HG03457 (cell line): ENCODE results near the gene UBE2Z.
A peak's percentile ranks its signal among the peaks of the same experiment; 100 is the strongest.
"Not testable (repeated sequence)": the region's sequence is repeated elsewhere in the genome, so short reads cannot be mapped to it uniquely, and the experiment has no call there.

Experiments
- ATAC-seq: cut with Tn5 transposase; IDR thresholded peaks from one replicate; pipeline ENCODE4 v1.9.1; 2021; ENCODE audit warnings: moderate number of reproducible peaks; ENCODE audit not compliant: unreplicated experiment

UBE2Z gene

GRCh38 chr17:48908047-48908843 lies at the start of gene UBE2Z:
UBE2Z (plus strand) TSS chr17:48908407; CDS start chr17:48908504, 97 bp downstream.
- ATAC-seq: peak; percentile 62

DNA sequence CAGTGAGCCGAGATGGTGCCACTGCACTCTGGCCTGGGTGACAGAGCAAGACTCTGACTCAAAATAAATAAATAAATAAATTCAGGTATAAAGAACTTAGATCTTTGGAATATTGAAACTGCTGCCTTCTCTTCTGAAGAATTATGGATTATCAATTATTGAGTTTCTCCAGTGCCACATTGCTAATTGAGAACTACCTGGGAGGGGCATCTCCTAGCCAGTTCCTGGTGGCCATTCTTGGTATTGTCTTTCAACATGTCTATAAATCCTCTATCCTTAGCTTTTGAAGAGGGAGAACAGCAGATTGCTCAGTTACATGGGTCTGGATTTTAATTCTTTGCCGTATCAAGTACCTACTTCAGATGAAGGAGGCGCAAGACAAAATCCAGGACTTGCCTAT lies 48.2 kb upstream of the UBE2Z start:
- no peak for ATAC-seq

GRCh38 chr17:48860456-48860855 lies 47.8 kb upstream of the UBE2Z start:
- no peak for ATAC-seq

GRCh38 chr17:48868916-48869500 lies 39.2 kb upstream of the UBE2Z start:
- ATAC-seq: no peak

- ATAC-seq: no peak
Observed at GRCh38 chr17:48869821-48870318, 38.3 kb upstream of the UBE2Z start.

GRCh38 chr17:48871035-48871550 lies 37.1 kb upstream of the UBE2Z start:
- ATAC-seq: no peak

DNA sequence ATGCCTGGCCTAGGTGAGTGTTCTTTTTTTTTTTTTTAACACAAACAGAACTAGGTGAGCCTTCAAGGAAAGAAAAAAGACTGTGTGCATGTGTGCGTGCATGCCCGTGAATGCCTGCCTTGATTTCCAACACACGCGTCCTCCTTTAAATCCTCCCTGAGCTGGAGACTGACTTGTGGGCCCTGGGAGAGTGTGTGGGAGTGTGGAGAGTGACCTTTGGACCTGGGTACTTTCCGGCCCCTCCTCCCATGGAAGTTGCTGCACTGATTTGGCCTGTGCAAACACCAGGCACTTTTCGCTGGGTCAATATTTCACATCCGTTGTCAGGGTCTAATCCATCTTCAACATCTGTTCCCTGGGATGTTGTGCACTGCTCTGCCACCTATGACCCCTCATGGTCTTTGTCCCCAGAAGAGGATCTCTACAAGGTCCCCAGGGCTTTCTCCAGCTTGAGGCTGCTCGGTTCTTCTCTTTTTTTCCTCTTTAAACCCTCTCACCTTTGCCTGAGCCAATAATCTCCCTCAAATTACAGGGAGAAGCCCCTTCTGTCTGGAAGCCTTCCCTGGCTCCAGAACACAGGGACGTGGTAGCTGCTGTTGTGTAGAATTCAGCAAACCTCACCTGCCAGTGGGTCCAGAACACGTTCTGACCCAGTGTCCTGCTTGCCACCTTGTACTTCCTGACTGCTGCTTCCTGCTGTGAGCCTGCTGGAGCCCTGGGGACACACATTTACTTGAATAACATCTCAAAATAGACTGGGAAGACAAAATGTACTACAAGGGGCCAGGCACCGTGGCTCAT lies 36.5 kb upstream of the UBE2Z start:
- no peak for ATAC-seq

- ATAC-seq: not testable (repeated sequence)
Observed at GRCh38 chr17:48872409-48872808, 35.8 kb upstream of the UBE2Z start.

DNA sequence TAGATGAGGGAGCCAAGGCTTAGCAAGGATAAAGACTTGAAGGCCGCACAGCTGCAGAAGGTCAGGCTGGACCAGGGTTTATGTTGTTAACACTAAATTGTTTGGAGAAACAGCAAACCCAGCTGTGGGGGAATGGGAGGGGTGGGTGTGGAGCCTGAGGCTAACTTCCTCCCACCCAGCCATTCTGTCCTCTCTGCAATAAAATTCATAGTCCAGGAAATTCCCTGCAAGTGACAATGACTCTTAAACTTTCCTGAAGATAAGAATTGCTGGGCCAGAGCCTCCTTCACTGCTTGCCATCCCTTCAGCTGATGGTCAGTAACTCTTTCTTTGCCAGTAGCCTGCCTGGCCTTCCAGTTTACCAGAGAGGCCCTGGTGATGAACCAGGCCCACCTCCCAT lies 35.0 kb upstream of the UBE2Z start:
- ATAC-seq: no peak

GRCh38 chr17:48873696-48874443 lies 34.3 kb upstream of the UBE2Z start:
- no peak for ATAC-seq

DNA sequence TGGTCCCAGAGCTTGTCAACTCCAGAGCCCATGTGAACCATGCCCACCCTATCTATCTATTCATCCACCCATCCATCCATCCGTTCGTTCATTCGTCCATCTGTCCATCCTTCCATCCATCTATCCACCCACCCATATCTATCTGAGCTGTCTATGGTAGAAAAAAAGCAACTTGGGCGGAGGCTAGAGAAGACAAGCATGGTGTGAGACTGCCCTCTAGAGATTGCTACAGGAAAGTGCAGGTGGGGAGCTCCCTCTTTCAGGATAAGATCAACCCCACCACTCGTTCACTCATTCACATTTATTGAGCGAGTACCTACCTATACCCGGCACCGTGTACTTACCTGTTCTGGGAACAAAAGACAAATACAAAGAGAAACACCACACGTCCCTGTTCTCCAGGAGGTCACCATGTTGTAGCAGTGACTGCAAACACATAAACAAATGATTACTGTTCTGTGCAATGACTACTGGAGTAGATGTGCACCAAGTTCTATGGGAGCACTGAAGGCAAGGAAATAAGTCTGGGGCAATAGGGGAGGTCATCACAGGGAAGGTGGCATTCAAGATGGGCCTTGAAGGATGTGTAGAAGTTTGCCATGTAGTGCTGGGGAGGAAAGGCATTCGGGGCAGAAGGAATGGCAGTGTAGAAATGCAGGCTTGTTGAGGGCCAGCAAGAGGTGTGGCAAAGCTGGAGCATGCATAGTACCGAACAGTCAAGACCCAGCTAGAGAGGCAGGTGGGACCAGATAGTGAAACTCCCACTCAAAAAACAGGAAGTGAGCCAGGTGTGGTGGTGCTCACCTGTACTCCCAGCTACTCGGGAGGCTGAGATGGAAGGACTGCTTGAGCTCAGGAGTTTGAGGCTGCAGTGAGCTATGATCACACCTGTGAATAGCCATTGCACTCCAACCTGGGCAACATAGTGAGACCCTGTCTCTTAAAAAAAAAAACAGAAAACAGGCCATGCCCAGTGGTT lies 29.0 kb upstream of the UBE2Z start:
- no peak for ATAC-seq

GRCh38 chr17:48882272-48882671 lies 25.9 kb upstream of the UBE2Z start:
- no peak for ATAC-seq

DNA sequence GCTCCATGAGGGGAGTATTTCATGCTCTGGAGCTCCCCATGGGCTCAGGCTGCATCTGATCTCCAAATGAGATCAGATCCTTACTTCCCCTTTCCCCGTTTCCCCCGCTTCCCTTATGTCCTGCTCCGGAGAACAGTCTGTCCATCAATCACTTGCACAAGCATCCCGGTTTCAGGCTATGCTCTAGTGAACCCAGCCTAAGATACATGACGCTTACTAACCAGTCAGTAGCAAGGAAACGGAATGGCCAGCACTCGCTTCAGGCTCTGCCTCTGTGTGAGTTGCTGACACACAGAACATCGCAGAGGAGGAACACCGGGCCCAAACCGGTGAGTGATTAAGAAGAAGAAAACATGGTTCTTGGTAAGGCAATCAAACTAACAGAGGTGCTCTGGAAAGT lies 25.0 kb upstream of the UBE2Z start:
- ATAC-seq: no peak

DNA sequence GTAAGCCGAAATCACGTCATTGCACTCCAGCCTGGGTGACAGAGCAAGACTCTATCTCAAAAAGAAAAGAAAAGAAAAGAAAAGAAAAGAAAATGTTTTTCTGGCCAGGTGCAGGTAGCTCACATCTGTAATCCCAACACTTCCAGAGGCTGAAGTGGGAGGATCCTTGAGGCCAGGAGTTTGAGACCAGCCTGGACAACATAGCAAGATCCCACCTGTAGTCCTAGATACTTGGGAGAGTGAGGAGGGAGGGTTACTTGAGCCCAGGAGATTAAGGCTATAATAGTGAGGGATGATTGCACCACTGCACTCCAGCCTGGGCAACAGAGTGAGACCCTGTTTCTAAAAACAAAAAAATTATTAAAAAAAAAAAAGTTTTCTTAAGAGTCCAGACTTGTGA lies 18.1 kb upstream of the UBE2Z start:
- ATAC-seq: no peak

GRCh38 chr17:48892940-48893645 lies 15.1 kb upstream of the UBE2Z start:
- ATAC-seq: peak; percentile 1

DNA sequence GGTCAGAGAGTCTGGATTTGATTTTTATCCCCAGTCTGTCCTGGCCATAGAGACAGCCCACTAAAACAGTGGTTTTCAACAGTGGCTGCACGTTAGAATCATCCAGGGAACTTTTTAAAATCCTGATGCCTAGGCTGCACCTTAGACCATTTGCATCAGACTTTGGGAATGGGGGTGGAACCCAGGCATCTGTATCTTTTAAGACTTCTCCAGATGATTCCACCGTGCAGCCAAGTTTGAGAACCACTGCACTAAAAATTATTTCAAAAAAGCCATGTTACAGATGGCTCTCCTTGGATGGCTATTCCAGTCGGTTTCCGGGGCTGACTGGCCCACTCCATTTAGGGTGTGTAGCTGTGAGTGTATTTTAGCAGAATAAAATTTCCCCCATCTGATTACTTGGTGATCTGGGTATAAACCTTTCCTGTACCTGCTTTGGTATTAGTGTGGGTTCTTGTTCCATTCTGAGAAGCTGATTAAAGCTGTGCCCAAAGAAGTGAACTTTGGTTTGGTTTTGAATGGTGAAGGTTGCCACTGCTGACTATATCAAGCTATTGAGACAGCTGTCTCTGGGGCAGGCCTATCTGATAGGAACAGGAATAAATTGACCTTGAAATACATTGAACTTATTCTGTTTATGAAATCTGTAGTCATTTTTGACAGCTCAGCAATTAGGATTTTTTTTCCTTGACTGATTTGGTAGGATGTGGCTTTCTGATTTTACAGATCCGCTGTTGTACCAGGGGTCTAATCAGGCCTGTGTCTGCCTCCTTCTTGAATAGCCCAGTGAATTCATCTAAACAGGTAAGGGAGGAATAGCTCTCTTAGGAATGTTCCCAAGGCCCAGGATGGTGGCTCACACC lies 14.3 kb upstream of the UBE2Z start:
- ATAC-seq: no peak

- ATAC-seq: no peak
Observed at GRCh38 chr17:48894886-48895285, 13.3 kb upstream of the UBE2Z start.

- ATAC-seq: no peak
Observed at GRCh38 chr17:48901241-48901640, 7.0 kb upstream of the UBE2Z start.
